GM23338 (cell line): ENCODE measurements around the gene CCDC50. TPM values are rescaled to one million over a fixed set of nuclear protein-coding genes. Genes with fewer than 3 reads are reported as not detected.

Experiments
- ATAC-seq: fragments of 200-7000 bp; cut with Tn5 transposase; 3 replicates; pipeline ENCODE4 v1.9.1; 2020
- DNase-seq: peaks from one replicate; pipeline ENCODE4 v3.0.0-alpha.2; 2015; ENCODE audit warnings: low spot score
- H2AFZ ChIP-seq: fragments of 200-600 bp; sonication (generic); 2 replicates; pipeline ENCODE4 v1.8.0; 2016; ENCODE audit warnings: antibody characterized with exemption, mild to moderate bottlenecking, moderate library complexity
- H3F3A ChIP-seq: fragments of 200-600 bp; sonication (generic); replicated peaks from 2 replicates; pipeline ENCODE4 v1.8.0; 2017; ENCODE audit warnings: antibody characterized with exemption, mixed run types, low read depth
- H3K27ac ChIP-seq: fragments of 200-600 bp; sonication (generic); 2 replicates; pipeline ENCODE4 v1.6.1; 2016; ENCODE audit warnings: low read depth
- H3K27me3 ChIP-seq: fragments of 200-600 bp; sonication (generic); 2 replicates; pipeline ENCODE4 v1.8.0; 2016; ENCODE audit warnings: mild to moderate bottlenecking, mixed run types, moderate library complexity; ENCODE audit not compliant: insufficient read depth
- H3K36me3 ChIP-seq: fragments of 200-600 bp; sonication (generic); 2 replicates; pipeline ENCODE4 v1.8.0; 2016; ENCODE audit warnings: mild to moderate bottlenecking; ENCODE audit not compliant: insufficient read depth
- H3K4me1 ChIP-seq: fragments of 200-600 bp; sonication (generic); 2 replicates; pipeline ENCODE4 v1.8.0; 2016; ENCODE audit warnings: mild to moderate bottlenecking, moderate library complexity; ENCODE audit not compliant: insufficient read depth
- H3K4me2 ChIP-seq: fragments of 200-600 bp; sonication (generic); 2 replicates; pipeline ENCODE4 v1.7.1; 2017; ENCODE audit warnings: mixed run types
- H3K4me3 ChIP-seq: fragments of 200-600 bp; sonication (generic); 2 replicates; pipeline ENCODE4 v1.6.1; 2016; ENCODE audit warnings: mixed run types
- H3K79me2 ChIP-seq: fragments of 200-600 bp; sonication (generic); replicated peaks from 2 replicates; pipeline ENCODE4 v1.8.0; 2017; ENCODE audit warnings: mild to moderate bottlenecking; ENCODE audit not compliant: insufficient read depth
- H3K9me2 ChIP-seq: fragments of 200-600 bp; sonication (generic); 2 replicates; pipeline ENCODE4 v1.8.0; 2017; ENCODE audit not compliant: insufficient read depth
- H4K20me1 ChIP-seq: fragments of 200-600 bp; sonication (generic); replicated peaks from 2 replicates; pipeline ENCODE4 v1.8.0; 2017; ENCODE audit warnings: mild to moderate bottlenecking; ENCODE audit not compliant: insufficient read depth
- H3K27ac Mint-ChIP-seq: 2 replicates; pipeline ENCODE4 v1.8.0; 2020; ENCODE audit warnings: inconsistent platforms, mild to moderate bottlenecking, moderate library complexity, mixed read lengths
- H3K27me3 Mint-ChIP-seq: 3 replicates; pipeline ENCODE4 v1.8.0; 2022; ENCODE audit warnings: low read depth, mild to moderate bottlenecking, moderate library complexity, mixed read lengths, inconsistent platforms; ENCODE audit not compliant: insufficient read depth, poor library complexity
- H3K36me3 Mint-ChIP-seq: 3 replicates; pipeline ENCODE4 v1.8.0; 2021; ENCODE audit warnings: low read depth, mild to moderate bottlenecking, inconsistent platforms, moderate library complexity, mixed read lengths
- H3K4me1 Mint-ChIP-seq: 3 replicates; pipeline ENCODE4 v1.8.0; 2020; ENCODE audit warnings: mild to moderate bottlenecking, inconsistent platforms, mixed read lengths
- H3K4me3 Mint-ChIP-seq: 3 replicates; pipeline ENCODE4 v1.8.0; 2021; ENCODE audit warnings: moderate library complexity, mild to moderate bottlenecking, inconsistent platforms, mixed read lengths
- H3K9me3 Mint-ChIP-seq: 3 replicates; pipeline ENCODE4 v1.8.0; 2020; ENCODE audit warnings: moderate library complexity, mild to moderate bottlenecking, inconsistent platforms, mixed read lengths
- CREB1 ChIP-seq: fragments of 250-450 bp; sonication (Bioruptor Pico); IDR thresholded peaks from 2 replicates; pipeline ENCODE4 v1.5.0; 2020; ENCODE audit warnings: low read depth, mild to moderate bottlenecking, moderate library complexity
- EZH2 ChIP-seq: fragments of 200-600 bp; sonication (generic); IDR thresholded peaks from one replicate; pipeline ENCODE4 v1.8.0; 2017; ENCODE audit warnings: antibody characterized with exemption, mild to moderate bottlenecking, low read depth; ENCODE audit not compliant: unreplicated experiment
- EZH2phosphoT487 ChIP-seq: fragments of 200-600 bp; sonication (generic); IDR thresholded peaks from one replicate; pipeline ENCODE4 v1.8.1; 2018; ENCODE audit warnings: antibody characterized with exemption; ENCODE audit not compliant: unreplicated experiment
- JUNB ChIP-seq: IDR thresholded peaks from one replicate; pipeline ENCODE4 v1.6.1; 2016; ENCODE audit warnings: antibody characterized with exemption; ENCODE audit not compliant: unreplicated experiment
- NANOG ChIP-seq: IDR thresholded peaks from 2 replicates; pipeline ENCODE4 v1.6.1; 2016; ENCODE audit warnings: antibody characterized with exemption, borderline replicate concordance
- POLR2AphosphoS5 ChIP-seq: IDR thresholded peaks from 2 replicates; pipeline ENCODE4 v1.6.1; 2016; ENCODE audit warnings: antibody characterized with exemption, low read depth
- REST ChIP-seq: IDR thresholded peaks from one replicate; pipeline ENCODE4 v1.6.1; 2018; ENCODE audit warnings: antibody characterized with exemption; ENCODE audit not compliant: unreplicated experiment
- STAT1 ChIP-seq: IDR thresholded peaks from one replicate; pipeline ENCODE4 v1.6.1; 2016; ENCODE audit warnings: antibody characterized with exemption; ENCODE audit not compliant: unreplicated experiment
- ZNF114 ChIP-seq: fragments of 250-450 bp; sonication (Bioruptor Pico); IDR thresholded peaks from 2 replicates; pipeline ENCODE4 v1.5.0; 2020; ENCODE audit warnings: mild to moderate bottlenecking, moderate library complexity
- ZNF331 ChIP-seq: fragments of 250-450 bp; sonication (Bioruptor Pico); IDR thresholded peaks from 2 replicates; pipeline ENCODE4 v1.5.0; 2020; ENCODE audit warnings: low read depth, mild to moderate bottlenecking, moderate library complexity
- ZNF462 ChIP-seq: fragments of 250-450 bp; sonication (Bioruptor Pico); IDR thresholded peaks from 2 replicates; pipeline ENCODE4 v1.5.0; 2020; ENCODE audit warnings: mild to moderate bottlenecking, moderate library complexity
- polyA plus RNA-seq: library from polyadenylated mRNA; unstranded; fragments of >200 nt; fragmentation: Nextera tagmentation; extraction: Ambion mirVana; gene quantifications from 2 replicates; pipeline ENCODE4 v1.2.1, GENCODE V29; 2016
- total RNA-seq: library from RNA; depleted of rRNA; stranded (reverse); fragments of >200 nt; shearing (Covaris generic); gene quantifications from 2 replicates; pipeline ENCODE4 v1.2.3, GENCODE V29; 2014
- TF ChIP-seq, protein P1 (sequence below), 2 experiments: fragments of 200-600 bp in 1 of 2; sonication (generic) in 1 of 2; conservative IDR thresholded peaks; 2 replicates each; pipeline versions ENCODE4 v1.5.1 to v1.6.1; 2016 to 2017; ENCODE audit warnings: antibody characterized with exemption in 2 of 2, low read depth in 2 of 2, mild to moderate bottlenecking in 2 of 2, moderate library complexity in 1 of 2
- TF ChIP-seq, protein P2 (sequence below): IDR thresholded peaks from 2 replicates; pipeline ENCODE4 v1.6.1; 2016; ENCODE audit warnings: antibody characterized with exemption

The CCDC50 gene
- total and polyA plus RNA-seq, 2 experiments from 2014 or later = 22.4 to 25.4 TPM

GRCh38 chr3:191320316-191320715, 8.9 kb upstream of the CCDC50 start:
- Mint-ChIP-seq H3K27me3 (no peaks in the 10 kb centered on the region), H3K4me3 (no peak overlapping the region), H3K27ac (no peak overlapping the region), H3K9me3 (no peaks in the 10 kb centered on the region), H3K4me1 (no peaks in the 10 kb centered on the region), H3K36me3 (no peaks in the 10 kb centered on the region)
- no peak for DNase-seq
- no peak overlapping the region for H3K4me3 ChIP-seq
- H3K27me3 ChIP-seq = no peaks in the 10 kb centered on the region
- no peak for TF ChIP-seq ZNF462 (CRISPR knock-in tag)
- TF ChIP-seq, protein P1, sequence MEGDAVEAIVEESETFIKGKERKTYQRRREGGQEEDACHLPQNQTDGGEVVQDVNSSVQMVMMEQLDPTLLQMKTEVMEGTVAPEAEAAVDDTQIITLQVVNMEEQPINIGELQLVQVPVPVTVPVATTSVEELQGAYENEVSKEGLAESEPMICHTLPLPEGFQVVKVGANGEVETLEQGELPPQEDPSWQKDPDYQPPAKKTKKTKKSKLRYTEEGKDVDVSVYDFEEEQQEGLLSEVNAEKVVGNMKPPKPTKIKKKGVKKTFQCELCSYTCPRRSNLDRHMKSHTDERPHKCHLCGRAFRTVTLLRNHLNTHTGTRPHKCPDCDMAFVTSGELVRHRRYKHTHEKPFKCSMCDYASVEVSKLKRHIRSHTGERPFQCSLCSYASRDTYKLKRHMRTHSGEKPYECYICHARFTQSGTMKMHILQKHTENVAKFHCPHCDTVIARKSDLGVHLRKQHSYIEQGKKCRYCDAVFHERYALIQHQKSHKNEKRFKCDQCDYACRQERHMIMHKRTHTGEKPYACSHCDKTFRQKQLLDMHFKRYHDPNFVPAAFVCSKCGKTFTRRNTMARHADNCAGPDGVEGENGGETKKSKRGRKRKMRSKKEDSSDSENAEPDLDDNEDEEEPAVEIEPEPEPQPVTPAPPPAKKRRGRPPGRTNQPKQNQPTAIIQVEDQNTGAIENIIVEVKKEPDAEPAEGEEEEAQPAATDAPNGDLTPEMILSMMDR (conservative IDR thresholded peaks at IDR 0.05; ENCODE audit: low read depth in 2 of 2) = no peak
- TF ChIP-seq NANOG = no peak
- no peak for TF ChIP-seq EZH2
- no peak for TF ChIP-seq JUNB
- TF ChIP-seq EZH2phosphoT487 = no peak
- no peak for TF ChIP-seq STAT1
- no peak for TF ChIP-seq REST
- no peak for TF ChIP-seq CREB1
- TF ChIP-seq ZNF114 (CRISPR knock-in tag) = no peak
- no peak for TF ChIP-seq POLR2AphosphoS5
- TF ChIP-seq, protein P2, sequence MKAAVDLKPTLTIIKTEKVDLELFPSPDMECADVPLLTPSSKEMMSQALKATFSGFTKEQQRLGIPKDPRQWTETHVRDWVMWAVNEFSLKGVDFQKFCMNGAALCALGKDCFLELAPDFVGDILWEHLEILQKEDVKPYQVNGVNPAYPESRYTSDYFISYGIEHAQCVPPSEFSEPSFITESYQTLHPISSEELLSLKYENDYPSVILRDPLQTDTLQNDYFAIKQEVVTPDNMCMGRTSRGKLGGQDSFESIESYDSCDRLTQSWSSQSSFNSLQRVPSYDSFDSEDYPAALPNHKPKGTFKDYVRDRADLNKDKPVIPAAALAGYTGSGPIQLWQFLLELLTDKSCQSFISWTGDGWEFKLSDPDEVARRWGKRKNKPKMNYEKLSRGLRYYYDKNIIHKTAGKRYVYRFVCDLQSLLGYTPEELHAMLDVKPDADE = no peak
- TF ChIP-seq ZNF331 (CRISPR knock-in tag) = no peak
- no peaks in the 10 kb centered on the region for H3K4me1 ChIP-seq
- H3F3A ChIP-seq = no peaks in the 10 kb centered on the region
- no peak overlapping the region for H3K4me2 ChIP-seq
- no peaks in the 10 kb centered on the region for H3K36me3 ChIP-seq
- H3K27ac ChIP-seq = no peak overlapping the region
- H4K20me1 ChIP-seq = no peaks in the 10 kb centered on the region
- no peak overlapping the region for H2AFZ ChIP-seq
- no peak for ATAC-seq
- no peaks in the 10 kb centered on the region for H3K79me2 ChIP-seq
- H3K9me2 ChIP-seq = no peaks in the 10 kb centered on the region
